HG03039 (cell line): ENCODE data around the gene CTSS.

Experiments
- ATAC-seq: cut with Tn5 transposase; IDR thresholded peaks from one replicate; pipeline ENCODE4 v1.9.1; 2021; ENCODE audit warnings: mild to moderate bottlenecking, moderate library complexity; ENCODE audit not compliant: unreplicated experiment

Gene CTSS

DNA sequence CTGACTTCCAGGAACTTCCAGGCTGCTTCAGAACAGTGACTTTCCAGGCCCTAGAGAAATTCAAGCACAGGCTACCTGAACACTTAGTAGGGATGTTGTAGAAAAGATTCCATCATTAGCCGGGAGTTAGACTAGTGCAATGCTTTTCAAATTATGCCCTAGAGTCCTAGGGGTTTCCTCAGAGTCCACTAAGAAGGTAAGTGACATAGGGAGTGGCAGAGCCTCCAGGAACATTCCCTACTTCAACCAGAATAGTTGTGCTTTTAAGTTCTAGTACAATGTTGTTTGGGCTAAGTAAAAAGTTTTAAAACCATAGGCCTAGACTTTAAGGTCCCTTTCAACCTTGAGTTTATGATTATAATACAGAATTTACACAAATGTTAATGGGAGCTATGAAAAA lies 59.5 kb downstream of the CTSS start:
- no peak for ATAC-seq

DNA sequence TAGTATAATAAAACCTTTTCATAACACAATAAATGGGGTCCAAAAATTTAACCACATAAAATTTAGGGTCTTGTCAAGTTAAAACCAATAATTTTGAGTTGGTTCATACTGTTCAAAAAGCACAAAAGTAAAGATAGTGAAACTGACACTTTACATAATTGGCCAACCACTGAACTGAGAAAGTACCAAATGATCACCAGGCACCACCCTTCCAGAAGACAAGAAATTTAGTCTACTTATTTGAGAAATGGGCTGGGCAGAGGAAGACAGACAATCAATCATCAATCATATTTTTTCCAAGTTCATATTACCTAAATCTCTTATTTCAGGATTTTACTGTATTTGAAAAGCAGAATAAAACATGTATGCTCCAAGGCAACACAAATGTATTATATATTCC lies 62.2 kb downstream of the CTSS start:
- no peak for ATAC-seq

DNA sequence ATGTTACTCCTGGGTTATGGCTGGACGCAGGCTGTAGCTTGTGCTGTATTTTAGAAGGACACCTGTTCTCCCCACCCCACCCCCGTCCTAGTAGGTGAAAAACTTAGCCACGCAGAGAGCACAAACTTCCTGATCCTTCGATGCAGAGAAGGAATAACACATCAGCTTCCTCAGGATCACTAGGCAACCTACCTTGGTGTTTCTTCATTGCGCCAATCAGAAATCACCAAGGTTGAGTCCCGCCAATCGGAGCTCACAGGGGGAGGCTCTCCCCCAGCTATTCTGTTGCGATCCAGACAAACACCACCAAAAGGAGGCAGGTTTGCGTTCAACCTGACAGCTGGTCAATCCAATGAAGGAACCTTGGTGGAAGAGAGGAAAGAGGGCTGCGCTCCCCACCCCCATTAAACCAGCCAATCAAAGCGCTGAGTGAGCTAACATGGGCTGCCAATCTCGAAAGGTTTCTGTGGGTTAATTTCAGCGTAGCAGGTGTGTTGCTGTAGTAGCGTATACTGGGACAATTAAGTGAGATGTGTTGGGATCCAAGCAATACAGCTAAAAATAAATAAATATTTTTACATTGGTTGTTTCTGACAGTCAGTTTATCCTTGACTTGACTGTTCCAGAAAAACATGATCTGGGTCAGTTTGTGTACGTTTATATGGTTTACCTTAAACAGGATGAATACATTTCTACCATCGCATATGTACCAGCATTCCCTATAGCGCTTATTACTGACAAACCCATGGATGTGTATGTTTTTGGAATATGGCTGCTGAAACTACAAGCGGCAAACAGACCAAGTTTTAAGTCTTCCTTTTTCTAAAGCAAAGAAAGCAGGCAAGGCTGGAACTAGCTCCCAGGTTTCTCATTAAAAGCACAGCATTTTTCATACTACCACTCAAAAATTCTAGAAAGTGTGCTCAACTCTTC lies 68.3 kb downstream of the CTSS start, which contains the start of gene GOLPH3L:
GOLPH3L (minus strand) TSS at position 160 of the 933 bp plus-strand sequence. CDS start 2,316 bp downstream, outside the sequence.
- ATAC-seq = peak; percentile 97

DNA sequence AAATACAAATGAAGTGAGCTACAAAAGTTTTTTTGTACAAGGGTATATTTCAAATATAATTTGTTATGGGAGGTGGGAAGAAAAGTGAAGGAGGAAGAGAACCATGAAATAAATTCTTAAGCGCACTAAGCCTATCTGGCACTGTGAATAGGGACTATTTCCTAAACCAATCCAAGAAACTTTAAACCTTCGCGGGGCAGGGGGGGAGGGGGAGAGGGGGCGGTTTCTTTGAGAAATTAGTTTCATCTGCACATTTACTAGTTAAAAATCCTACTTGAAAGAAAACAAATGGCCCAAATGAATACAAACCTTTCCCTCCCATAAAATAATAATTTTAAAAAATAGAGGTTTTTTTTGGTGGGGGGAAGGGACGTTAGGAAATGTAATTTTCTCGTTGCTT lies 69.0 kb downstream of the CTSS start:
- no peak for ATAC-seq

DNA sequence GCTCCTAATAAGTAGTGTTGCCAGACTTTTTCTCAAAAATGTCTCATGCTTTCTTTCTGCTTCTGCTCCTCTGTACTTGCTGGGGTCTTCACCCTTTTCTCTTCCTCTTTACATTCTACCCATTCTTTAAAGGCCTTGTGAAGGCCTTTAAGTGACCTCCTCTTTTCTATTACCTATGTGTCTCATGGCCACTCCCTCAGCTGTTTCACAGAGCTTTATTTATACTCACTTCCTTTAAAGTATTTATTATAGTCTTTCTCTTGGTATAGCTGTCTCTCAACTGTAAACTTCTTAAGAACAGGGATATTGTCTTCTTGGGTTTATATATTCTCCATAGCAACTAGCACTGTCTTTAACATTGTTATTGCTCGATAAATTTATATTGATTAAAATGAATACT lies 69.4 kb downstream of the CTSS start:
- ATAC-seq = no peak

DNA sequence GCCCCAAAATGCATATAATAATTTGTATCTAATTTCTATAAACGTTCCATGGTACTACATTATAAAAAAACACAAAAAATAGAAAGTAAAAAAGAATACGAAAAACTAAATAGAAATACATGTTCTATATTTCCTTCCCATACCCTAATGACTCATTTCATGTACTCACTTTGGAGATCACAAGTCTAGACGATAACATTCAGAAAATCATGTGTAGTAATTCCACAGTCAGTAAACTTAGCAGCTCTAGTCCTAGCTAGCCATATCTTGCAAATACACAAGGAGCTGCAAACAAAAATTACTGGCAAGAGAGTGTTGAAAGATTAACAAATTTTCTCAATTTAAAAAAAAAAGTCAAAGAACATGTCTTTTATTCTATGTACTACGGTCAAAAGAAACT lies 70.0 kb downstream of the CTSS start:
- ATAC-seq = no peak

DNA sequence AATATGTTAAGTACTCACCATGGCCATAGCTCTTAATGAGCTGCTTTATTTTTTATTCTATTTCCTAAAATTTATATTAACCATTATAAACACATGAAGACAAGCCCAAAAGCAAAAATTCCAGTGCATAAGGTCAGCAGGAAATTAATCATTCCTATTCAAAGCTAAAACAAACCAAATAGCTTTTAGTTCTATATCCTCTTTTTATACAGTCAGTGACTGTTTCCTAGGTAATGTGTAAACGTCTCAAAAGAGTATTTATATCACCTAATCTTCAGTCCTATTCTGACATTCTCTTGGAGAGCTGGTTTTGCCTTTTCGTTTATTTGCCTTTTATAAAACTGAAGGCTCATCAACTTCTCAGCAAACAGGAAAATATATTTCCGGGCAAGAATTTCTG lies 72.9 kb downstream of the CTSS start:
- ATAC-seq = no peak

DNA sequence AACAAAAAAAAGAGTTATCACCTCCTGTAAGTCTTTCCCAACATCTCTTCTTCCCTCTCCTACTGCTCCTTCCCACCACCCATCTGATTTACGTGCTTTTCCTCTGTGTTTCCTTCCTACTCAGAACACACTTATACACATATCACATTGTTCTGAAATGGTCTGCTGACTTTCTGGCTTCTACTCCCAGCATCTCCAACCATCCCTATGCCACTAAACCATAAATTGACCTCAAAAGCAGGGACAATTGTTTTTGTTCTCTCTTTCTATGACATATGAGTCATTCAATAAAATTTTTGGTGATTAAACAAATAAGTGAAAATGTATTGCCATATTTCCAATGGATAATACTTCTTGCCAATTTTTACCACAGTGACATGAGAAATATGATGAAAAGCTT lies 76.8 kb downstream of the CTSS start:
- ATAC-seq = no peak

DNA sequence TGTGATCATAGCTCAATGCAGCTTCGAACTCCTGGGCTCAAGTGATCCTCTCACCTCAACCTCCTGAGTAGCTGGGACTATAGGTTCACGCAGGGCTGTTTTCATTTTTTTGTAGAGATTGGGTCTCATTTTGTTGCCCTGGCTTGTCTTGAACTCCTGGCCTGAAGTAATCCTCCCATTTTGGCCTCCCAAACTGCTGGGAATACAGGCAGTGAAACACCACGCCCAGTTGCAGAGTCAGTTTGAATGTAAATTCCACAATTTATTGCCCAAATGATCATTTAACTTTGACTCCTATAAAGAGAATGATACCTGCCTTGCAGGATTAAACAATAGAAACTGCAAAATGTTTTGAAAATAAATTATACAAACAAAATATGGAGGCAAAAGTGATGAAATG lies 79.3 kb downstream of the CTSS start:
- no peak for ATAC-seq

DNA sequence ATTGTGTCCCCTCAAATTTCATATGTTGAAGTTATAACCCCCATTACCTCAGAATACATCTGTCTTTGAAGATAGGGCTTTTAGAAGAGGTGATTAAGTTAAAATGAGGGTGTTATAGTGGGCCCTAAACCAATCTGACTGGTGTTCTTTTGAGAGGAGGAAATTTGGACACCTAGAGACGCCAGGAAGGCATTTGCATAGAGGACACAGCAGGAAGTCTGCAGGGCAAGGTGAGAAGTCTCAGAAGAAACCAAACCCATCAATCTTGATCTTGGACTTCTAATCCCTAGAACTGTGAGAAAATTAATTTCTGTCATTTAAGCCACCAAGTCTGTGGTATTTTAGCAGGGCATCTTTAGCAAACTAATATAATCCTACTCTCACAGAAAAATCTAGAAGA lies 81.7 kb downstream of the CTSS start:
- ATAC-seq = no peak
